Adipocyte (in vitro differentiated cells): ENCODE results near the gene R3HDM2.
"Not testable (repeated sequence)": the region's sequence is repeated elsewhere in the genome, so short reads cannot be mapped to it uniquely, and the experiment has no call there.

Source experiments
- DNase-seq: peaks from one replicate; pipeline ENCODE4 v3.0.0-alpha.2; 2015; ENCODE audit warnings: low read depth
- H3K27me3 ChIP-seq: replicated peaks from 2 replicates; pipeline ENCODE4 v1.7.0; 2013; ENCODE audit warnings: mild to moderate bottlenecking, low read length, moderate library complexity; ENCODE audit not compliant: control insufficient read depth, insufficient read depth
- H3K36me3 ChIP-seq: 2 replicates; pipeline ENCODE4 v1.7.0; 2013; ENCODE audit warnings: low read length, mild to moderate bottlenecking, moderate library complexity; ENCODE audit not compliant: control insufficient read depth, insufficient read depth, severe bottlenecking
- H3K4me1 ChIP-seq: 2 replicates; pipeline ENCODE4 v1.7.0; 2013; ENCODE audit warnings: mild to moderate bottlenecking, low read length, moderate library complexity; ENCODE audit not compliant: control insufficient read depth, insufficient read depth
- H3K4me3 ChIP-seq: 2 replicates; pipeline ENCODE4 v1.7.0; 2013; ENCODE audit warnings: mild to moderate bottlenecking, low read length, moderate library complexity
- H3K9ac ChIP-seq: 2 replicates; pipeline ENCODE4 v1.7.0; 2013; ENCODE audit warnings: mild to moderate bottlenecking, low read length, moderate library complexity
- H3K9me3 ChIP-seq: 2 replicates; pipeline ENCODE4 v1.7.0; 2013; ENCODE audit warnings: mild to moderate bottlenecking, low read length, moderate library complexity; ENCODE audit not compliant: control insufficient read depth

R3HDM2 gene

DNA sequence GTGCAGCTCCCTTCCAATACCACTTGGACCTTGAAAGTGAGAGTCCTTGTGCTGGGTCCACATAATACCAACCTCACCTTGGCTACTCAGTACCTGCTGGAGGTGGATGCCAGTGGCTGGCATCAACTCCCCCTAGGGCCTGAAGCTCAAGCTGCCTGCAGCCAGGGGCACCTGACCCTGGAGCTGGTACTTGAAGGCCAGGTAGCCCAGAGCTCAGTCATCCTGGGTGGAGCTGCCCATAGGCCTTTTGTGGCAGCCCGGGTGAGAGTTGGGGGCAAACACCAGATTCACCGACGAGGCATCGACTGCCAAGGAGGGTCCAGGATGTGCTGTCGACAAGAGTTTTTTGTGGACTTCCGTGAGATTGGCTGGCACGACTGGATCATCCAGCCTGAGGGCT, 18.5 kb upstream of the R3HDM2 start:
- Histone ChIP-seq H3K36me3 (no peaks in the 10 kb centered on the region), H3K4me3 (no peak overlapping the region), H3K27me3 (no peaks in the 10 kb centered on the region), H3K9ac (no peak overlapping the region), H3K9me3 (no peaks in the 10 kb centered on the region), H3K4me1 (peaks cover 11% of the 10 kb centered on the region)
- DNase-seq: no peak

DNA sequence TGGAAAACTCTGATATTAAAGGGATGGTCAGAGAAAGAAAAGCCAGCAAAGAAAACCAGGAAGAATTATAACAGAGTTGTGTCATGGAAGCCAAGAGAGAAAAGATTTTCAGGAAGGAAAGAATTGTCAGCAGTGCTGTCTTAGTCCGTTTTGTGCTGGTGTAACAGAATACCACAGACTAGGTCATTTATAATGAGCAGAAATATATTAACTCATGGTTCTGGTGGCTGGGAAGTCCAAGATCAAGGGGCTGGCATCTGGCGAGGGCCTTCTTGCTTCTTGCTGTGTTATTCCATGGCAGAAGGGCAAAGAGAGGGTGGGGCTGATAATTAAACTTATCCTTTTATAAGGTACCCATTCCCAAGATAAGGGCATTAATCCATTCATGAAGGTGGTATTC, 17.8 kb upstream of the R3HDM2 start:
- DNase-seq: no peak
- Histone ChIP-seq H3K9me3 (no peaks in the 10 kb centered on the region), H3K4me1 (peaks cover 10% of the 10 kb centered on the region)

DNA sequence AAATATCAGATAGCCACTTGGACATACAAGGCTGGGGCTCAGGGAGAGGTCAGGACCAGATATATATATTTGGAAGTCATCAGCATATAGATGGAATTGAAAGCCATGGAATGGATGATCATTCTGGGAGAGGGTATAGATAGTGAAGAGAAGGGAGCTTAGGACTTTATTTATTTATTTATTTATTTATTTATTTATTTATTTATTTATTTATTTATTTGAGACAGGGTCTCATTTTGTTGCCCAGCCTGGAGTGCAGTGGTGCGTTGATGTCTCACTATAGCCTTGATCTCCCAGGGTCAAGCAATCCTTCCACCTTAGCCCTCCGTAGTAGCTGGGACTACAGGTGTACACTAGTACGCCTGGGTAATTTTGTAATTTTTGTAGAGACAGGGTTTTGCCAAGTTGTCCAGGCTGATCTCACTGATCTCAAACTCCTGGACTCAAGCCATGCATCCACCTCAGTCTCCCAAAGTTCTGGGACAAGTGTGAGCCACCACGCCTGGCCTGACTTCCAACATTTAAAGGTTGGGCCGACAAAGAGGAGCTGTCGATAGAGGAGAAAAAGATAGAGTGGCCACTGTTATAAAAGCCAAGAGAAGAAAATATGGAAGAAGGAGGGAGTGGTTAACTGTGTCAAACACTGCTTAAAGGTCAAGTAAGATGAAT, 15.6 kb upstream of the R3HDM2 start:
- Histone ChIP-seq H3K4me3 (no peak overlapping the region), H3K27me3 (no peaks in the 10 kb centered on the region), H3K4me1 (peaks cover 4% of the 10 kb centered on the region), H3K36me3 (no peaks in the 10 kb centered on the region), H3K9me3 (no peaks in the 10 kb centered on the region), H3K9ac (no peak overlapping the region)
- DNase-seq: no peak

More for the DNA sequence above, 17.8 kb upstream of the R3HDM2 start:
- Histone ChIP-seq H3K27me3 (no peaks in the 10 kb centered on the region), H3K36me3 (no peaks in the 10 kb centered on the region), H3K4me3 (no peak overlapping the region), H3K9ac (no peak overlapping the region)

DNA sequence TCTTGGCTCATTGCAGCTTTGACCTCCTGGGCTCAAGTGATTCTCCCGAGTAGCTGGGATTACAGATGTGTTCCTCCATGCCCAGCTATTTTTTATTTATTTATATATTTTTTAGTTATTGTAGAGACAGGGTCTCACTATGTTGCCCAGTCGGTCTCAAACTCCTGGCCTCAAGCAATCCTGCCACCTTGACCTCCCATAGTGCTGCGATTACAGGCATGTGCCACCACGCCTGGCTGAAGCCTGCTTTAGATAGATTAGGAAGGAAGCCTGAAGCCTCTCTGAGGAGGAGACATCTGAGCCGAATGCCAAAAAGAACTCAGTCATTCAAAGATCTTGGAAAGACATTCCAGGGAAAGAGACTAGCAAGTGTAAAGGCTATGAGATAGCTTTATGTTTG, 13.9 kb upstream of the R3HDM2 start:
- no peak for DNase-seq
- H3K27me3 ChIP-seq: no peaks in the 10 kb centered on the region
- H3K4me3 ChIP-seq: no peak overlapping the region
- no peak overlapping the region for H3K9ac ChIP-seq
- no peaks in the 10 kb centered on the region for H3K36me3 ChIP-seq
- H3K4me1 ChIP-seq: no peaks in the 10 kb centered on the region
- H3K9me3 ChIP-seq: no peaks in the 10 kb centered on the region

DNA sequence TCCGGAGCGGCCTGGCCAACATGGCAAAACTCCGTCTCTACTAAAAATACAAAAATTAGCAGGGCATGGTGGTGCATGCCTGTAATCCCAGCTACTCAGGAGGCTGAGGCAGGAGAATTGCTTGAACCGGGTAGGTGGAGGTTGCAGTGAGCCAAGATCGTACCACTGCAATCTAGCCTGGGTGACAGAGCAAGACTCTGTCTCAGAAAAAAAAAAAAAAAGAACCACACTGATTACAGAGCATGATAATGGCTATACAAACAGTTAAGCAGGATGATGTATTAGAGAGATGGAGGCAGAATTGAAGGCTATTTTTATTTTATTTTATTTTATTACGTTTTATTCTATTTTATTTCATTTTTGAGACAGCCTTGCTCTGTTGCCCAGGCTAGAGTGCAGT, 13.5 kb upstream of the R3HDM2 start:
- H3K4me3 ChIP-seq, H3K9me3 ChIP-seq, DNase-seq, H3K27me3 ChIP-seq, H3K36me3 ChIP-seq, H3K9ac ChIP-seq, H3K4me1 ChIP-seq: not testable (repeated sequence)

DNA sequence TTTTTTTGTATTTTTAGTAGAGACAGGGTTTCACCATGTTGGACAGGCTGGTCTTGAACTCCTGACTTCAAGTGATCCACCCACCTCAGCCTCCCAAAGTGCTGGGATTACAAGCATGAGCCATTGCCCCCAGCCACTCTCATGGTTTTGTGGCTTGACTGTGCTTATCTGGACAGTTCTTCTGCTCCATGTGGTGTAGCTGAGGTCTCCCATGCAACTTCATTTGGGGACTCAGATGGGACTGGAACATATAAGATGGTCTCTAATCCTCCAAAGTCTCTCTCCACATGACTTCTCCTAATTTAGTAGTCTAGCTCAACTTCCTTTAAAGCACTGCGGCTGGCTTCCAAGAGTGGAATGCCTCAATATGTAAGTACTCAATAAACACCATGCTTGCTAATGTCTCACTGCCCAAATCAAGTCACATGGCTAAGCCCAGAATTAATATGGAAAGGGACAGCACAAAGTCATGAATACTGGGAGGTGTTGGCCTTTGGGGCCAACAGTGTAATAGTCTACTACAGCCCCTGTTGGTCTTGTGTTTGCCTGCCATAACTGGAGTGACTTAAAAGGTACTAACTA, 11.1 kb upstream of the R3HDM2 start:
- H3K27me3 ChIP-seq: no peaks in the 10 kb centered on the region
- no peaks in the 10 kb centered on the region for H3K9me3 ChIP-seq
- no peaks in the 10 kb centered on the region for H3K4me1 ChIP-seq
- H3K36me3 ChIP-seq: no peaks in the 10 kb centered on the region
- no peak for DNase-seq
- no peak overlapping the region for H3K9ac ChIP-seq
- H3K4me3 ChIP-seq: no peak overlapping the region

DNA sequence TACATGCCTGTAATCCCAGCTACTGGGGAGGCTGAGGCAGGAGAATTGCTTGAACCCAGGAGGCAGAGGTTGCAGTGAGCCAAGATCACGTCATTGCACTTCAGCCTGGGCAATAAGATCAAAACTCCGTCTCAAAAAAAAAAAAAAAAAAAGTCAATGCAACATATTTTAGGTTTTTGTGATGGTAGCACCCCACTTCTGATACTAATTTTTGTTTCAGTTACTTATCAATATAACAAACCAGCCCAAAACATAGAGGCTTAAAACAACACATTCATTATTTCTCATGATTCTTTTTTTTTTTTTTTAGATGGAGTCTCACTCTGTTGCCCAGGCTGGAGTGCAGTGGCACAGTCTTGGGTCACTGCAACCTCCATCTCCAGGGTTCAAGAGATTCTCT, 10.6 kb upstream of the R3HDM2 start:
- H3K36me3 ChIP-seq, H3K4me3 ChIP-seq, DNase-seq, H3K9me3 ChIP-seq, H3K9ac ChIP-seq, H3K4me1 ChIP-seq, H3K27me3 ChIP-seq: not testable (repeated sequence)

DNA sequence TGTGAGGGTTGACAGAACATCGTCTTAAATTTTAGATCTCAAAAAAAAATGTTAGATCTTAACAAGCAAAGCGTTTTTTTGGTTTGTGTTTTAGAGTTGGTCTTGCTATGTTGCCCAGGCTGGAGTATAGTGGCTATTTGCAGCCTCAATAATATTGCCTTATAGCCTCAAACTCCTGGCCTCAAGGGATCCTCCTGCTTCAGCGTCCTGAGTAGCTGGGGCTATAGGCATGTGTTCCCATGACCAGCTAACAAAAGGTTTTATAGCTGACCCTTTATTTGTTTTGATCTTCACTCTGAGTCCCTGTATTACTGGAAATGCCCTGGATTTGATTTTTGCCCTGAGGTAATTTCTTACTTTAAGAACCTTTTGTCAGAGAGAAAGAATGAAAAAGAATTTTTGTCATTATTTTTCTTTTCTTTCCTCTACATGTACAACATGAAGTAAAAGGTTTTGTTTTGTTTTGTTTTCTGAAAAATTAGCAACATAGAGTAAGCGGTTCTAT, 9.0 kb upstream of the R3HDM2 start:
- Histone ChIP-seq H3K4me1 (no peaks in the 10 kb centered on the region), H3K4me3 (no peak overlapping the region), H3K9ac (no peak overlapping the region), H3K27me3 (no peaks in the 10 kb centered on the region), H3K9me3 (no peaks in the 10 kb centered on the region), H3K36me3 (no peaks in the 10 kb centered on the region)
- DNase-seq: no peak

DNA sequence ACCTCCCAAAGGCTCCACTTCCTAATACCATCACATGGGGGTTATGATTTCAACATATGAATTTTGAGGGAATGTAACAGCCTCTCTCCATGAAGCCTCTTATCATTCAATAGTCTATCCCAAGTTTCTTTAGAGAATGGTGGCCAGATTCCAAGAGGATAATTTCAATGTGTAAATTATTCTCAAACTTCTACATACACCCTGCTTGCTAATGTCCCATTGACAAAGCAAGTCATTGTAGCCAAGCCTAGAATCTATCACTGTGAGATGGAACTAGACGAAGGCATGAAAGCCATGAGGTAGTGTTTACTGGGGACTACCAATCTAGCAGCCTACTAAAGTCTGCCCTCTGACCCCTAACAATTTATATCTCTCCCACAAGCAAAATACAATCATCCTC, 7.6 kb upstream of the R3HDM2 start:
- no peak for DNase-seq
- H3K4me1 ChIP-seq: no peaks in the 10 kb centered on the region
- H3K9ac ChIP-seq: no peak overlapping the region
- H3K9me3 ChIP-seq: no peaks in the 10 kb centered on the region
- no peaks in the 10 kb centered on the region for H3K36me3 ChIP-seq
- H3K27me3 ChIP-seq: no peaks in the 10 kb centered on the region
- no peak overlapping the region for H3K4me3 ChIP-seq

DNA sequence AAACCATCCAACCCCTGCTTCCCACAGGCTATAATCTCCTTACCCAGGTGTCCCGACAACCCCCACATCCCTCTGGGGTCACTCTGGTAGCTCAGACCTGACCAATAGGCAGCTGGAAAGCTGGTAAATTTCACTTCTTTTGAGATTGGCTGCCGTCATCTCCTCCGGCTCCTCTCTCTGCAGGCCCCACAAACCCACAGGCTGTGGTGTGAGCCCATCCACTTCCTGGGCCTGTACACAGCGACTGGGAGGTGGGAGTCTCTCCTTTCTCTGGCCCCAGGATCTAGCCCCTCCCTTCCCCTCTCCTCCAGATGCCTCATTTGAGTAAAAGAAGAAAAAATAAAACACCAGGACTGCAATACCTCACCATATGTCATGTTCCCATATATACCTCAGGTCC, 4.5 kb upstream of the R3HDM2 start:
- no peaks in the 10 kb centered on the region for H3K4me1 ChIP-seq
- no peaks in the 10 kb centered on the region for H3K36me3 ChIP-seq
- H3K9ac ChIP-seq: no peak overlapping the region
- no peaks in the 10 kb centered on the region for H3K27me3 ChIP-seq
- DNase-seq: no peak
- H3K9me3 ChIP-seq: no peaks in the 10 kb centered on the region
- H3K4me3 ChIP-seq: no peak overlapping the region

DNA sequence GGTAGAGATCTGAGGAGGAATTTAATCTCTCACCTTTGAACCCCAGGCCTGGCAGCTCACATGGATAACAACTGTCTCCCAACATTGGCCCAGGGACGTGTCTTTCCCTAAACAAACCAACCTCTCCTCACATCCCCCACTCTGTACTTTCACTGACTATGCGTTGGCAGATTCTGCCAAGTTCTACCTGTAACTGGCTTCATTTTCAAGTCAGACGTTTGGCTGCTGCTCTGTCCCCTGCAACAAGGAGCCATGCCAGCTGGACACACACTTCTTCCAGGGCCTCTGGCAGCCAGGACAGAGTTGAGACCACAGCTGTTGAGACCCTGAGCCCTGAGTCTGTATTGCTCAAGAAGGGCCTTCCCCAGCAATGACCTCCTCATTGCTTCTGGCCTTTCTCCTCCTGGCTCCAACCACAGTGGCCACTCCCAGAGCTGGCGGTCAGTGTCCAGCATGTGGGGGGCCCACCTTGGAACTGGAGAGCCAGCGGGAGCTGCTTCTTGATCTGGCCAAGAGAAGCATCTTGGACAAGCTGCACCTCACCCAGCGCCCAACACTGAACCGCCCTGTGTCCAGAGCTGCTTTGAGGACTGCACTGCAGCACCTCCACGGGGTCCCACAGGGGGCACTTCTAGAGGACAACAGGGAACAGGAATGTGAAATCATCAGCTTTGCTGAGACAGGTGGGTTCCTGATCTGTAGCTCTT, 3.8 kb upstream of the R3HDM2 start, which contains the start of gene INHBC:
TSS of gene INHBC (plus strand) at position 268 of the 707 bp plus-strand sequence. CDS start at position 371, 103 bp downstream.
- Histone ChIP-seq H3K9me3 (no peaks in the 10 kb centered on the region), H3K36me3 (no peaks in the 10 kb centered on the region), H3K4me3 (no peak within 1 kb of the TSS), H3K9ac (no peak within 1 kb of the TSS), H3K4me1 (peaks cover 2% of the 10 kb centered on the region), H3K27me3 (no peaks in the 10 kb centered on the region)
- no peak for DNase-seq
